Stimulated activated CD8-positive, alpha-beta memory T cell treated with anti-CD3 and anti-CD28 coated beads, Interleukin-7, amount 100 ng/mL, for 1 hour (primary cell): ENCODE data around the gene HSPE1.
"Not testable (repeated sequence)": the region's sequence is repeated elsewhere in the genome, so short reads cannot be mapped to it uniquely, and the experiment has no call there.

ENCODE experiments used
- DNase-seq, 2 donors: peaks; one replicate each; pipeline ENCODE4 v3.0.0-alpha.2; 2020; ENCODE audit warnings: low read depth in 2 of 2

The HSPE1 gene

GRCh38 chr2:197499594-197500502 is at the start of gene HSPE1, which contains the start of gene HSPD1:
Gene HSPE1, plus strand, starts transcription at chr2:197500379. Its CDS starts 58 bp downstream, at chr2:197500437.
Gene HSPD1, minus strand, starts transcription at chr2:197499840. Its CDS starts 992 bp downstream, at chr2:197498848.
- peak; percentile 93 to 95 for DNase-seq

GRCh38 chr2:197450465-197450864 is 49.7 kb upstream of the HSPE1 start:
- no peak for DNase-seq

- DNase-seq: not testable (repeated sequence)
These were observed 49.2 kb upstream of the HSPE1 start for GRCh38 chr2:197450935-197451358.

- DNase-seq: no peak
These were observed 47.4 kb upstream of the HSPE1 start for GRCh38 chr2:197452754-197453122.

- peak; percentile 91 to 93 for DNase-seq
These were observed 46.9 kb upstream of the HSPE1 start, which contains the start of gene COQ10B for GRCh38 chr2:197453123-197453913. Gene COQ10B, plus strand, starts transcription at chr2:197453552. Its CDS starts 9 bp downstream, at chr2:197453561.

- peak in 1 of 2 donors; percentile 56 for DNase-seq
These were observed 46.2 kb upstream of the HSPE1 start for GRCh38 chr2:197453914-197454398.

- no peak for DNase-seq
These were observed 45.3 kb upstream of the HSPE1 start for GRCh38 chr2:197454923-197455322.

- no peak for DNase-seq
These were observed 44.8 kb upstream of the HSPE1 start for GRCh38 chr2:197455428-197455827.

- no peak for DNase-seq
These were observed 39.5 kb upstream of the HSPE1 start for GRCh38 chr2:197460649-197461048.

GRCh38 chr2:197461057-197461456 is 39.1 kb upstream of the HSPE1 start:
- no peak for DNase-seq

- DNase-seq: no peak
These were observed 36.0 kb upstream of the HSPE1 start for GRCh38 chr2:197464175-197464574.

- DNase-seq: no peak
These were observed 28.0 kb upstream of the HSPE1 start for GRCh38 chr2:197472166-197472565.

- DNase-seq: no peak
These were observed 22.4 kb upstream of the HSPE1 start for GRCh38 chr2:197477797-197478196.

- no peak for DNase-seq
These were observed 19.8 kb upstream of the HSPE1 start for GRCh38 chr2:197480165-197481036.

GRCh38 chr2:197484248-197484647 is 15.9 kb upstream of the HSPE1 start:
- DNase-seq: not testable (repeated sequence)

- no peak for DNase-seq
These were observed 14.0 kb upstream of the HSPE1 start for GRCh38 chr2:197486175-197486574.

GRCh38 chr2:197487385-197487784 is 12.8 kb upstream of the HSPE1 start:
- no peak for DNase-seq

- DNase-seq: no peak
These were observed 4.6 kb upstream of the HSPE1 start for GRCh38 chr2:197495433-197496134.

- no peak for DNase-seq
These were observed 3.5 kb upstream of the HSPE1 start for GRCh38 chr2:197496695-197497094.

GRCh38 chr2:197497326-197497725 is 2.9 kb upstream of the HSPE1 start:
- no peak for DNase-seq
